ENCODE measurements around the gene SFXN2.

Gene SFXN2

GRCh38 chr10:102782673-102783551, 68.5 kb downstream of the SFXN2 start:
- no peak for DNase-seq (ENCODE audit: low read depth, low spot score)
- no peaks in the 10 kb centered on the region for H3K9me3 ChIP-seq (ENCODE audit: control insufficient read depth, insufficient read depth, low read length)
- no CpG with 5 or more reads among the region's 18 CpGs for WGBS (ENCODE audit: insufficient coverage, insufficient read length)
- peaks cover 5% of the 10 kb centered on the region; the same call in 1 of the 2 replicates for H3K4me1 ChIP-seq (ENCODE audit: control insufficient read depth, insufficient read depth, low read length)
- H3K27me3 ChIP-seq (ENCODE audit: control insufficient read depth, insufficient read depth, low read length), result no peaks in the 10 kb centered on the region
- no peaks in the 10 kb centered on the region for H3K36me3 ChIP-seq (ENCODE audit: control insufficient read depth, insufficient read depth, low read length)
- H3K4me3 ChIP-seq (ENCODE audit: low read length), result no peak overlapping the region
- no peak overlapping the region for H3K27ac ChIP-seq (ENCODE audit: low read length)

GRCh38 chr10:102783568-102783967, 69.1 kb downstream of the SFXN2 start:
- Histone ChIP-seq H3K4me3 (ENCODE audit: low read length) (no peak overlapping the region), H3K27ac (ENCODE audit: low read length) (no peak overlapping the region)

DNA sequence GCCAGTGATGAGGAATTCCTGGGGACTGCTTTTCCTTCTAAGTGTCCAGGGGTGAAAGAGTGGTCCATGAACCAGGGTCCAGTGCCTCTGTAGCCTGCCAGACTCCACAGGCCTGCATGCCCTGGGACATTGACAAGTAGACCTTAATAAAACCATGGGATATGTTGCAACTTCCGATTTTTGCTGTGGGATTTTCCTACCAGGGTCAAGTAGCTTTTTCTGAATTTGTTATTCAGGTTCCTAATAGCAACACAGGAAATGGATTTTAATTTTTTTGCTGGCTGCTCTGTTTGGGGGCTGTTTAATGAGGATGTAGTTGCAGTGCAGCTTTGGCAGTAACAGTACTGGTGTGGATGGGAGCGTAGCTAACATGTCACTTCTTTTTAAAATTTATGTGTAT, 71.4 kb downstream of the SFXN2 start:
- no peaks in the 10 kb centered on the region for H3K9me3 ChIP-seq (ENCODE audit: control insufficient read depth, insufficient read depth, low read length)
- no CpG with 5 or more reads among the region's 2 CpGs for WGBS (ENCODE audit: insufficient coverage, insufficient read length)
- H3K4me1 ChIP-seq (ENCODE audit: control insufficient read depth, insufficient read depth, low read length), result peaks cover 1% of the 10 kb centered on the region; the same call in 1 of the 2 replicates
- no peak overlapping the region for H3K27ac ChIP-seq (ENCODE audit: low read length)
- H3K27me3 ChIP-seq (ENCODE audit: control insufficient read depth, insufficient read depth, low read length), result no peaks in the 10 kb centered on the region
- H3K36me3 ChIP-seq (ENCODE audit: control insufficient read depth, insufficient read depth, low read length), result no peaks in the 10 kb centered on the region
- DNase-seq (ENCODE audit: low read depth, low spot score), result no peak
- no peak overlapping the region for H3K4me3 ChIP-seq (ENCODE audit: low read length)

More at GRCh38 chr10:102783568-102783967, 69.1 kb downstream of the SFXN2 start:
- Histone ChIP-seq H3K4me1 (ENCODE audit: control insufficient read depth, insufficient read depth, low read length) (peaks cover 3% of the 10 kb centered on the region; the same call in 1 of the 2 replicates), H3K27me3 (ENCODE audit: control insufficient read depth, insufficient read depth, low read length) (no peaks in the 10 kb centered on the region), H3K9me3 (ENCODE audit: control insufficient read depth, insufficient read depth, low read length) (no peaks in the 10 kb centered on the region), H3K36me3 (ENCODE audit: control insufficient read depth, insufficient read depth, low read length) (no peaks in the 10 kb centered on the region)
- no peak for DNase-seq (ENCODE audit: low read depth, low spot score)
- no CpG with 5 or more reads among the region's 1 CpG for WGBS (ENCODE audit: insufficient coverage, insufficient read length)

GRCh38 chr10:102791754-102792395, 77.4 kb downstream of the SFXN2 start:
- WGBS (ENCODE audit: insufficient coverage, insufficient read length), result no CpG with 5 or more reads among the region's 8 CpGs
- H3K27ac ChIP-seq (ENCODE audit: low read length), result no peak overlapping the region
- H3K9me3 ChIP-seq (ENCODE audit: control insufficient read depth, insufficient read depth, low read length), result no peaks in the 10 kb centered on the region
- no peaks in the 10 kb centered on the region for H3K27me3 ChIP-seq (ENCODE audit: control insufficient read depth, insufficient read depth, low read length)
- H3K4me1 ChIP-seq (ENCODE audit: control insufficient read depth, insufficient read depth, low read length), result peaks cover 1% of the 10 kb centered on the region; the same call in 1 of the 2 replicates
- H3K4me3 ChIP-seq (ENCODE audit: low read length), result no peak overlapping the region
- no peak for DNase-seq (ENCODE audit: low read depth, low spot score)
- no peaks in the 10 kb centered on the region for H3K36me3 ChIP-seq (ENCODE audit: control insufficient read depth, insufficient read depth, low read length)
